Spinal cord (tissue), 10 donors: Measurements from ENCODE around the gene RABAC1. TPM values are rescaled to one million over a fixed set of nuclear protein-coding genes. Genes with fewer than 3 reads are reported as not detected.

Experiments used
- DNase-seq, 6 donors: peaks; one replicate each; pipeline versions ENCODE4 v3.0.0 to v3.0.0-alpha.2; 2013 to 2015; ENCODE audit warnings: low spot score in 6 of 6, low read depth in 4 of 6
- H3K27ac ChIP-seq: one replicate; pipeline ENCODE4 v1.5.1; 2013; ENCODE audit warnings: low read depth, low read length, control low read depth
- H3K27me3 ChIP-seq: one replicate; pipeline ENCODE4 v1.6.1; 2013; ENCODE audit warnings: low read length; ENCODE audit not compliant: control insufficient read depth, insufficient read depth
- H3K36me3 ChIP-seq: one replicate; pipeline ENCODE4 v1.6.1; 2013; ENCODE audit warnings: low read length; ENCODE audit not compliant: control insufficient read depth, insufficient read depth
- H3K4me1 ChIP-seq: one replicate; pipeline ENCODE4 v1.6.1; 2013; ENCODE audit warnings: low read length; ENCODE audit not compliant: control insufficient read depth, insufficient read depth
- H3K4me3 ChIP-seq: one replicate; pipeline ENCODE4 v1.5.1; 2013; ENCODE audit warnings: low read depth, low read length, control low read depth
- H3K9me3 ChIP-seq: one replicate; pipeline ENCODE4 v1.6.1; 2013; ENCODE audit warnings: low read length; ENCODE audit not compliant: control insufficient read depth, insufficient read depth
- WGBS: methylation state at CpG from one replicate; pipeline ENCODE4 v1.1.5; 2013; ENCODE audit warnings: missing lambda C conversion rate; ENCODE audit not compliant: insufficient coverage; 5-methylcytosine and 5-hydroxymethylcytosine counted together
- long read RNA-seq, 4 donors: transcript quantifications; one replicate each; lab custom pipeline, GENCODE V29; 2026
- polyA plus RNA-seq, 2 donors: library from polyadenylated mRNA; unstranded; fragments of 120-200 nt; gene quantifications; one replicate each; pipeline ENCODE4 v1.2.1, GENCODE V29; 2013; ENCODE audit not compliant: insufficient read length in 2 of 2
- total RNA-seq, 2 donors: library from RNA; depleted of rRNA in 1 of 2; stranded (reverse); fragments of 120-200 nt in 1 of 2; fragments of >200 nt in 1 of 2; gene quantifications; one replicate each; pipeline versions ENCODE4 v1.2.3 to v1.2.4, GENCODE V29; 2013 to 2014
- donor health status: healthy.

The RABAC1 gene, protein sequence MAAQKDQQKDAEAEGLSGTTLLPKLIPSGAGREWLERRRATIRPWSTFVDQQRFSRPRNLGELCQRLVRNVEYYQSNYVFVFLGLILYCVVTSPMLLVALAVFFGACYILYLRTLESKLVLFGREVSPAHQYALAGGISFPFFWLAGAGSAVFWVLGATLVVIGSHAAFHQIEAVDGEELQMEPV
- total RNA-seq (100 to 1,000 TPM in 1 of 2 donors, 10 to 100 TPM in 1; 98.0 to 174 TPM), polyA plus RNA-seq (100 to 1,000 TPM; 189 to 202 TPM)
- long read RNA-seq, donor 1, transcript RABAC1-204 (1 exons, 662 nt) = minor isoform, 18 of 200 reads
- long read RNA-seq, donor 1, transcript RABAC1-202 (2 exons, 725 nt) = minor isoform, 7 of 200 reads
- long read RNA-seq, donor 1, transcript RABAC1-201 (5 exons, 821 nt) = major isoform, 129 of 200 reads
- long read RNA-seq, donor 1, partial matches to known transcripts = 29 of 200 reads
- long read RNA-seq, donor 1, other reads (novel, unspliced or antisense) = 12 of 200 reads
- long read RNA-seq, donor 2, transcript RABAC1-204 (1 exons, 662 nt) = minor isoform, 7 of 83 reads
- long read RNA-seq, donor 2, transcript RABAC1-201 (5 exons, 821 nt) = major isoform, 56 of 83 reads
- long read RNA-seq, donor 2, partial matches to known transcripts = 13 of 83 reads
- long read RNA-seq, donor 2, other reads (novel, unspliced or antisense) = 0 of 83 reads
- long read RNA-seq, donor 3, transcript RABAC1-204 (1 exons, 662 nt) = minor isoform, 8 of 85 reads
- long read RNA-seq, donor 3, transcript RABAC1-201 (5 exons, 821 nt) = major isoform, 65 of 85 reads
- long read RNA-seq, donor 3, partial matches to known transcripts = 0 of 85 reads
- long read RNA-seq, donor 3, other reads (novel, unspliced or antisense) = 7 of 85 reads
- long read RNA-seq, donor 4, transcript RABAC1-201 (5 exons, 821 nt) = major isoform, 117 of 171 reads
- long read RNA-seq, donor 4, transcript RABAC1-204 (1 exons, 662 nt) = minor isoform, 14 of 171 reads
- long read RNA-seq, donor 4, transcript RABAC1-202 (2 exons, 725 nt) = minor isoform, 5 of 171 reads
- long read RNA-seq, donor 4, partial matches to known transcripts = 23 of 171 reads
- long read RNA-seq, donor 4, other reads (novel, unspliced or antisense) = 6 of 171 reads

DNA sequence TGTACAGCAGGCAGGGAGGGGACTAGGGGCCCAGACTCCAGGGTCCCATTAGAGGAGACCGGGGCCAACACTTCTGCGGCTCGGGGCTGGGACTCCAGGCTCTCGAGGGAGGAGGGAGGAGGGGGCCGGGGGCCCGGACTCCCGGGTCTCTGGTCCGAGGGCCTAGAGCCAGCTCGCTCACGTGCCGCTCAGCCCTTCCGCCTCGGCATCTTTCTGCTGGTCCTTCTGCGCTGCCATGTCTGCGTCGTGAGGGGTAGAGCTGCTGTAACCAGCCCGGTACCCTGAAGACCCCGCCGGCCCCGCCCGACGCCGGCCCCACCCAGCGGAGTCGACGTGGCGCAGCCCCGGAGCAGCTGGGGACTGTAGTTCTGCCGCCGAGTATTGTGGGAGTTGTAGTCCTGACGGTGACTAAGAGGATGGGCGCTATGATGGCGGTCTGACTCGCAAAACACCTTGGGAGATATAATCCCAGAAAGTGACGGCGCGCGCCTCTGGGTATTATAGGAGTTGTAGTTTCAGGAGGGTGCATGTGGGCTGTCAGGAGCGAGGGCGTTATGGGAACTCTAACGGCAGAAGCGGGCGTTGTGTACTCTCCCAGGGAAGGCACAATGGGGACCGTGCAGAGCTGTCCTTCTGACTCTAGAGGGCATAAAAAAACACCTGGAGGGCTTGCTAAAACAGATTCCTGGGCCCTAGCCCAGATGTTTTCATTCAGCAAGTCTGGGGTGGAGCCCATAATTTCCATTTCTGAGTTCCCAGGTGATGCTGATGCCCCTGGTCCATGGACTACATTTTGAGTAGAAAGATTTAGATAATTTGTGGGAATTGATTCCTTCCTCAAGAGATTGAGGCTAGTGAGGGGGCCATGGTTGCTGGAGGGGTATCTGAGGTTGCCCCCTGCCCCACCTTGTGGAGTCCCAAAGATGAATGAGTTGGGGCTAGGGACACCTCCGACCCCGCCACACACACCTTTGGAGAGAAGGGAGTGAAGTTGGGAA, at the start of gene RABAC1:
RABAC1 (minus strand) TSS at position 266 of the 998 bp plus-strand sequence; CDS start at position 237, 29 bp downstream.
- 5% methylated on average over 46 of the region's 46 CpGs for WGBS
- no peaks in the 10 kb centered on the region for H3K27me3 ChIP-seq
- H3K4me3 ChIP-seq = peak within 1 kb of the TSS; percentile 98
- DNase-seq = peak; percentile 82 to 99 (median 90)
- H3K9me3 ChIP-seq = no peaks in the 10 kb centered on the region
- H3K27ac ChIP-seq = peak within 1 kb of the TSS; percentile 90
- H3K36me3 ChIP-seq = peaks cover 29% of the 10 kb centered on the region
- peaks cover 23% of the 10 kb centered on the region for H3K4me1 ChIP-seq

GRCh38 chr19:42006569-42006968, 47.4 kb upstream of the RABAC1 start:
- Histone ChIP-seq H3K27me3 (no peaks in the 10 kb centered on the region), H3K36me3 (peaks cover 63% of the 10 kb centered on the region), H3K4me1 (no peaks in the 10 kb centered on the region), H3K4me3 (no peak overlapping the region), H3K27ac (no peak overlapping the region), H3K9me3 (no peaks in the 10 kb centered on the region)
- no peak for DNase-seq
- WGBS = 90% methylated on average over 6 of the region's 13 CpGs

DNA sequence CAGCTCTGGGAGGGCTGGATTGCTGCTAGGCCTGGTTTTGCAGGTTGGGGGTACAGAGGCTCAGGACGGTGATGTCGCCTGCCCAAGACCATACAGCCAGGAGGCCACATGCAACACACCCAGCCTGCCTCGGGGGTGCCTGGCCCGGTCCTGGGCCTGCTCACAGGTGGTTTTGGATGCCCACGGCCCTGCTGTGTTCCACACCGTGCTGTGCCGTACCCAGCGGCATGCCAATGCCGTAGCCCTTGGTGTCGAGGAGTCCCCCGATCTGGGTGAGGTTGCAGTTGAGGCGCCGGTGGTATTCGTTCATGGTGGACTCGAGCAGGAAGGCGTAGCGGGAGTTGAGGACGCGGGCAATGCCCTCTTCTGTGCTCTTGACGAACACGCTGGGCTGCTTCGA, 46.4 kb upstream of the RABAC1 start:
- Histone ChIP-seq H3K4me1 (peaks cover under 1% of the 10 kb centered on the region), H3K27ac (no peak overlapping the region)
- WGBS = 96% methylated on average over 22 of the region's 22 CpGs

DNA sequence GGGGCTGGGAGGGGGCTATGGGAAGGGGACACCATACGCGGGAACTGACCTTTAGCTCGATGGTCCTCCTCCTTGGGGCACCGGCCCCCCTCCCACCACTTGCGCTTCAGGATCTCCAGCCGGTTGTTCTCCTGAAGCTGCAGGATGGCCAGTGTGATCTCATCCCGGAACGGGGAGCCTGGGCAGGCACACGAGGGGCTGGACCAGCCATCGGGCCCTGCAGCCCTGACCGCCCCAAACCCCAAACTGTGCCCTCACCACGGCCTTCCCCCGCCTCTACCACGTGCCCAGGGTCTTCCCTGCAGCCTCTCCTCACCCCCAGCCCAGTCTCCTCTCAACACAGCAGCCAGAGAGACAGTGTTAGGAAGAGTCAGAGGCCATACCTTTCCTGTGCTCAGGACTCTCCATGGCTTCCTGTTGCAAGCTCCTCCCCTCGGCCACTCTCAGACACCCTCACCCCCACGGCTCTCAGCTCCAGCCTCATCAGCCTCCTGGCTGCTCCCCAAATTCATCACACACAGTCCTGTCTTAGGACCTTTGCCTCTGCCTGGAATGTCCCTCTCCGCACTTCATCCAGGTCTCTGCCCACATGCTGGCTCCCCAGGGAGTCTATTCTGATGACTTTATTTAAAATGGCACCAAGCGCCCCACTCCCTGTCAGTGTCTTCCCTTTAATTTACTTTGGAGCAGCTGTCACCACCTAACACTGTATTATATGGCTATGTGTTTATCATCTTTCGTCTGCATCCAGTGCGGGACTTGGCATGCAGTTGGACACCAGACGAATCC, 44.6 kb upstream of the RABAC1 start:
- H3K4me3 ChIP-seq = no peak overlapping the region
- H3K36me3 ChIP-seq = peaks cover 62% of the 10 kb centered on the region
- H3K4me1 ChIP-seq = peaks cover 9% of the 10 kb centered on the region
- H3K9me3 ChIP-seq = no peaks in the 10 kb centered on the region
- H3K27ac ChIP-seq = no peak overlapping the region
- DNase-seq = no peak
- 81% methylated on average over 11 of the region's 21 CpGs for WGBS
- peaks cover 9% of the 10 kb centered on the region for H3K27me3 ChIP-seq

More for the DNA sequence above, 46.4 kb upstream of the RABAC1 start:
- DNase-seq = no peak
- Histone ChIP-seq H3K4me3 (no peak overlapping the region), H3K27me3 (no peaks in the 10 kb centered on the region), H3K9me3 (no peaks in the 10 kb centered on the region), H3K36me3 (peaks cover 60% of the 10 kb centered on the region)

GRCh38 chr19:41999878-42000208, 40.7 kb upstream of the RABAC1 start:
- peaks cover 36% of the 10 kb centered on the region for H3K36me3 ChIP-seq
- peak in 1 of 6 donors; percentile 2 for DNase-seq
- peaks cover 46% of the 10 kb centered on the region for H3K4me1 ChIP-seq
- no peaks in the 10 kb centered on the region for H3K9me3 ChIP-seq
- H3K4me3 ChIP-seq = no peak overlapping the region
- WGBS = 78% methylated on average over 7 of the region's 7 CpGs
- peaks cover 18% of the 10 kb centered on the region for H3K27me3 ChIP-seq
- H3K27ac ChIP-seq = no peak overlapping the region

- Histone ChIP-seq H3K27me3 (peaks cover 18% of the 10 kb centered on the region), H3K36me3 (peaks cover 36% of the 10 kb centered on the region), H3K4me3 (no peak overlapping the region)
These were observed 40.2 kb upstream of the RABAC1 start for GRCh38 chr19:41999071-41999877.

DNA sequence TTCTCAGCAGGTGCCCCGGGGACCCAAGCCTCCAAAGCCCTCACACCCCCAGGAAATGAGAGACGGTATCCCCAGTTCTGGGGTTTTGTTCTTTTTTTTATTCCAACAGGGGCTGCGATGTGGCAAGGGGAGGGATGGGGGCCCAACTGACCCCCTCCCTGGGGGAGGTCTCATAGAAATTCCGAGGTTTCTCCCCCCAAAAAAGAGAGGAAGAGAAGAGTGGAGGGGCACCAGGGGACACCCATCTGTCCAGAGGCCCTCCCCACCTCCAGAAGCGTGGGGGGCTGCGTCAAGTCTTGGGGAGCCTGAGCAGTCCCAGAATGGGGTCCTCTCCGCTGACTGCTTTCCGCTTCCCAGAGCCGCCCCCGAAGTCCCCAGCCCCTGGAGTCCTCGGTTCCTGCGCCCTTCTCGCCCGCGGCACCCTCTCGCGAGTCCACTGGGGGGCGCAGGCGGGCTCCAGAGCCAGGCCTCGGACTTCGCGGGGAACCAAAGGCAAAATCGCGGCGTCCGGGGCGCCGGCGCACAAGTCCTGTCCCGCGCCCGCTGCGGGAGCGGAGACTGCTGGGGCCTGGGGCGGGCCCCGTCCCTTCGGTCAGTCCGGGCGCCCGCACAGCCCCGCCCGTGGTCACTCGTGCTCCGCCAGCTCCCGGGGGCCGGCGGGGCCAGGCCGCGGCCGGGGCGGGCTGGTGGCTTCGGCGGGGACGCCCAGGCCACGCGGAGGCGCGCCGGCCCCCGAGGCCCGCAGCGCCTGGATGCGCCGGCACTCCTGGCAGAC, 39.3 kb upstream of the RABAC1 start:
- H3K9me3 ChIP-seq = no peaks in the 10 kb centered on the region
- H3K27ac ChIP-seq = no peak overlapping the region
- peaks cover 18% of the 10 kb centered on the region for H3K27me3 ChIP-seq
- H3K36me3 ChIP-seq = peaks cover 28% of the 10 kb centered on the region
- WGBS = 2% methylated on average over 60 of the region's 64 CpGs
- peaks cover 56% of the 10 kb centered on the region for H3K4me1 ChIP-seq
- peak in 2 of 6 donors; percentile 80 to 85 for DNase-seq
- H3K4me3 ChIP-seq = no peak overlapping the region

More at GRCh38 chr19:41999071-41999877, 40.2 kb upstream of the RABAC1 start:
- no peak overlapping the region for H3K27ac ChIP-seq
- peaks cover 52% of the 10 kb centered on the region for H3K4me1 ChIP-seq
- no peaks in the 10 kb centered on the region for H3K9me3 ChIP-seq
- DNase-seq = peak in 2 of 6 donors; percentile 48 to 70
- 11% methylated on average over 54 of the region's 55 CpGs for WGBS
